Fibroblast of lung (primary cell): ENCODE measurements around the gene LBHD2. TPM values are rescaled to one million over a fixed set of nuclear protein-coding genes. Genes with fewer than 3 reads are reported as not detected.
A peak's percentile ranks its signal among the peaks of the same experiment; 100 is the strongest.

Experiments
- DNase-seq, 2 donors: peaks; one replicate each; pipeline versions ENCODE4 v3.0.0 to v3.0.0-alpha.2; 2010; ENCODE audit warnings: low read depth in 2 of 2
- H2AFZ ChIP-seq: 2 replicates; pipeline ENCODE4 v1.5.1; 2012; ENCODE audit warnings: low read length, control low read depth, inconsistent platforms
- H3K27ac ChIP-seq: 2 replicates; pipeline ENCODE4 v1.5.1; 2011; ENCODE audit warnings: low read length, control low read depth; ENCODE audit not compliant: insufficient read depth
- H3K27me3 ChIP-seq: 2 replicates; pipeline ENCODE4 v1.5.1; 2011; ENCODE audit warnings: mild to moderate bottlenecking, low read length; ENCODE audit not compliant: control insufficient read depth, insufficient read depth
- H3K36me3 ChIP-seq: 2 replicates; pipeline ENCODE4 v1.5.1; 2011; ENCODE audit warnings: low read length; ENCODE audit not compliant: control insufficient read depth, insufficient read depth
- H3K4me1 ChIP-seq: 2 replicates; pipeline ENCODE4 v1.5.1; 2011; ENCODE audit warnings: low read length; ENCODE audit not compliant: control insufficient read depth, insufficient read depth; ENCODE audit errors: extremely low read depth
- H3K4me2 ChIP-seq: 2 replicates; pipeline ENCODE4 v1.5.1; 2011; ENCODE audit warnings: low read length, control low read depth; ENCODE audit not compliant: insufficient read depth; ENCODE audit errors: extremely low read depth
- H3K4me3 ChIP-seq, 4 experiments: fragments of 200-600 bp in 1 of 4; sonication (generic) in 1 of 4; replicated peaks in 1 of 4; 2 replicates each; pipeline ENCODE4 v1.5.1; 2011 to 2016; ENCODE audit warnings: low read length in 4 of 4, low read depth in 3 of 4, mild to moderate bottlenecking in 3 of 4, control low read depth in 2 of 4, inconsistent platforms in 1 of 4, mixed read lengths in 1 of 4; ENCODE audit not compliant: insufficient read depth in 1 of 4; ENCODE audit errors: control extremely low read depth in 1 of 4
- H3K79me2 ChIP-seq: 2 replicates; pipeline ENCODE4 v1.5.1; 2012; ENCODE audit warnings: mild to moderate bottlenecking, low read length, inconsistent platforms; ENCODE audit not compliant: control insufficient read depth, insufficient read depth
- H3K9ac ChIP-seq: 2 replicates; pipeline ENCODE4 v1.5.1; 2011; ENCODE audit warnings: mild to moderate bottlenecking, low read length, control low read depth; ENCODE audit not compliant: insufficient read depth
- H3K9me3 ChIP-seq: 2 replicates; pipeline ENCODE4 v1.5.1; 2012; ENCODE audit warnings: low read depth, low read length; ENCODE audit not compliant: control insufficient read depth, insufficient read depth
- H4K20me1 ChIP-seq: 2 replicates; pipeline ENCODE4 v1.5.1; 2011; ENCODE audit warnings: low read length; ENCODE audit not compliant: control insufficient read depth, insufficient read depth; ENCODE audit errors: extremely low read depth
- CTCF ChIP-seq, 2 donors: IDR thresholded peaks in 1 of 2; conservative IDR thresholded peaks in 1 of 2; 1 replicate in 1 of 2; 2 replicates in 1 of 2; pipeline ENCODE4 v1.5.1; 2011 to 2012; ENCODE audit warnings: low read length in 2 of 2, control low read depth in 1 of 2, inconsistent platforms in 1 of 2, low read depth in 1 of 2, mild to moderate bottlenecking in 1 of 2
- EZH2 ChIP-seq: IDR thresholded peaks from 2 replicates; pipeline ENCODE4 v1.5.1; 2012; ENCODE audit warnings: low read length, control low read depth, mild to moderate bottlenecking; ENCODE audit errors: missing control alignments
- polyA plus RNA-seq, 2 donors: library from polyadenylated mRNA; depleted of rRNA in 1 of 2; stranded (reverse) in 1 of 2; unstranded in 1 of 2; fragments of >200 nt; gene quantifications; 2 replicates each; pipeline ENCODE4 v1.2.1, GENCODE V29; 2011 to 2012; ENCODE audit warnings: missing spikeins in 1 of 2
- total RNA-seq: library from RNA; depleted of rRNA; stranded (reverse); fragments of >200 nt; gene quantifications from 2 replicates; pipeline ENCODE4 v1.2.1, GENCODE V29; 2014

LBHD2 gene
- total and polyA plus RNA-seq, 2 donors (not counting 1 experiment from before 2014, with no cell fraction given) = not detected

DNA sequence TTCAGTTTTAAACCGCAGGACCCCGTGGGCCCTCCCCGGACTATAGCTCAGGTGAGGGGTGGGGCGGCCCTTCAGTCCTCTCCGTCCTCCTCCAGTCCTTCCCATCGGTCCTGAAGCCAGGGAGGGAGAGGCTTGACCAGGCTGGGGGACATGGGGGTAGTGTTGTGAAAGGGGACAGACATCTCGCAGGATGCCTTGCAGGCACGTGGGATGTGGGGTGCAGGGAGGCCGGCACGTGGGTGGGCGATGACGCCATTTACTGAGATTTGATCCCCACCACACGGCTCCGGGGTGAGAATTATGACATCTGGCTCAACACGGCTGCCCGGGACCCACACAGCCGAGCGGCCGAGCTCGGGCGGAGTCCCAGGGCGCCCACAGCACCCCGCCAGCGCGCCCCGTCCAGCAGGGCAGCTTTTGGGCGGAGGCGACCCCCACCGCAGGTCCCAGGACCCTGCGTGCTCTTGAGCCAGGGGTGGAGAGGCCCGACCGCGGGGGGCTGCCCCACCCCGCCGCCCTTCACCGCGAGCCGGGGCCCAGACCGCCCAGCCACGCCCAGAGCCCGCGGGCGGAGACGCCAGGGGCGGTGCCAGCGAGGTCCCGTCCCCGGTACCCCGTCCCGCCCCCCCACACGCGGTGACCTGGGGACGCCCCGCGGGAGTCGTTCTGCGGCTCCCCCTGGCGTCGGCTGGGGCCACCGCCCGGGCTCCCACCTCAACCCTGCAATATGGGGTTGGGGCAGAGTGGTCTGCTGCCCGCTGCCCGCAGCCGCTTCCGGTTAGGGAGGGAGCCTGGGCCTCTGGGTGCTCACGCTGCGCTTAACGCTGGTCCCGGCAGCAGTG lies 7.3 kb downstream of the LBHD2 start:
- no peaks in the 10 kb centered on the region for H3K27me3 ChIP-seq
- peak overlapping the region; percentile 76 for H3K4me2 ChIP-seq
- H3K4me1 ChIP-seq = peaks cover 4% of the 10 kb centered on the region
- peak; percentile 19 to 24 for TF ChIP-seq CTCF (conservative IDR thresholded peaks at IDR 0.05 in 1 of 2, IDR thresholded peaks at IDR 0.05 in 1 of 2; ENCODE audit: low read depth in 1 of 2, low read length in 2 of 2)
- TF ChIP-seq EZH2 = no peak
- no peaks in the 10 kb centered on the region for H3K36me3 ChIP-seq
- peak overlapping the region; percentile 34 for H2AFZ ChIP-seq
- H3K4me3 ChIP-seq = peak overlapping the region in 3 of 4 experiments; percentile 14 to 49 (median 29)
- peak; percentile 19 to 48 for DNase-seq
- H3K79me2 ChIP-seq = no peaks in the 10 kb centered on the region
- peak overlapping the region; percentile 54 for H3K9ac ChIP-seq
- no peak overlapping the region for H3K27ac ChIP-seq
- H3K9me3 ChIP-seq = no peaks in the 10 kb centered on the region
- no peaks in the 10 kb centered on the region for H4K20me1 ChIP-seq

- no peak for TF ChIP-seq CTCF (conservative IDR thresholded peaks at IDR 0.05 in 1 of 2, IDR thresholded peaks at IDR 0.05 in 1 of 2; ENCODE audit: low read depth in 1 of 2, low read length in 2 of 2)
- no peak for TF ChIP-seq EZH2
- Histone ChIP-seq H2AFZ (peak overlapping the region; percentile 18), H3K4me1 (peaks cover 4% of the 10 kb centered on the region), H3K4me2 (peak overlapping the region; percentile 65), H3K27me3 (no peaks in the 10 kb centered on the region), H3K9me3 (no peaks in the 10 kb centered on the region), H3K36me3 (no peaks in the 10 kb centered on the region), H4K20me1 (no peaks in the 10 kb centered on the region), H3K79me2 (no peaks in the 10 kb centered on the region), H3K4me3 (peak overlapping the region in 1 of 4 experiments; percentile 49), H3K9ac (no peak overlapping the region), H3K27ac (no peak overlapping the region)
- no peak for DNase-seq
Observed at GRCh38 chr14:103091883-103092222, 7.8 kb downstream of the LBHD2 start.

- no peaks in the 10 kb centered on the region for H3K79me2 ChIP-seq
- DNase-seq = no peak
- H2AFZ ChIP-seq = peak overlapping the region; percentile 88
- no peaks in the 10 kb centered on the region for H3K9me3 ChIP-seq
- H4K20me1 ChIP-seq = no peaks in the 10 kb centered on the region
- peak overlapping the region; percentile 59 for H3K9ac ChIP-seq
- peak overlapping the region; percentile 66 for H3K4me2 ChIP-seq
- H3K27me3 ChIP-seq = no peaks in the 10 kb centered on the region
- peak overlapping the region in 2 of 4 experiments; percentile 7 to 26 for H3K4me3 ChIP-seq
- no peak overlapping the region for H3K27ac ChIP-seq
- H3K4me1 ChIP-seq = peaks cover 4% of the 10 kb centered on the region
- no peaks in the 10 kb centered on the region for H3K36me3 ChIP-seq
- TF ChIP-seq CTCF (conservative IDR thresholded peaks at IDR 0.05 in 1 of 2, IDR thresholded peaks at IDR 0.05 in 1 of 2; ENCODE audit: low read depth in 1 of 2, low read length in 2 of 2) (no peak), EZH2 (no peak)
Observed at GRCh38 chr14:103093856-103094405, 9.9 kb downstream of the LBHD2 start.
